ENCODE data around the gene LGR4.

DNA sequence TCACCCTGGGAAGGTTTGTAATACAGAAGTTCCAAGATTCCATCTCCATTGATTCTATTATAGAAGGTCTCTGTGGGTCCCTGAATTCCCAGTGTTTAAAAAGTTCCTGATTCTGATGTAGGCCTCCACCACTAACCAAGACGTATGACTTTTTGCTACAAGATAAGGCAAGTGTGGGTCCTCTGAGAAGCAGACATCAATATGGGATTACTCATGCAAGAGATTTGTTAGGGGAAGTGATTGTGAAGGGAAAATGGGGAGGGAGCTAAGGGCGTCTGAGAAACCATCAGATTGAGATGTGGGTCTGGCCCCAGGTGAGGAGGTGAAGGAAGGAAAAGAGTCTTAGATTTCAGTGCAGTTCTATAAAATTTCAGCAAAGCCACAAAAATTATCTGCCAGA is 10.2 kb upstream of the LGR4 start:
- TF ChIP-seq, protein P1, sequence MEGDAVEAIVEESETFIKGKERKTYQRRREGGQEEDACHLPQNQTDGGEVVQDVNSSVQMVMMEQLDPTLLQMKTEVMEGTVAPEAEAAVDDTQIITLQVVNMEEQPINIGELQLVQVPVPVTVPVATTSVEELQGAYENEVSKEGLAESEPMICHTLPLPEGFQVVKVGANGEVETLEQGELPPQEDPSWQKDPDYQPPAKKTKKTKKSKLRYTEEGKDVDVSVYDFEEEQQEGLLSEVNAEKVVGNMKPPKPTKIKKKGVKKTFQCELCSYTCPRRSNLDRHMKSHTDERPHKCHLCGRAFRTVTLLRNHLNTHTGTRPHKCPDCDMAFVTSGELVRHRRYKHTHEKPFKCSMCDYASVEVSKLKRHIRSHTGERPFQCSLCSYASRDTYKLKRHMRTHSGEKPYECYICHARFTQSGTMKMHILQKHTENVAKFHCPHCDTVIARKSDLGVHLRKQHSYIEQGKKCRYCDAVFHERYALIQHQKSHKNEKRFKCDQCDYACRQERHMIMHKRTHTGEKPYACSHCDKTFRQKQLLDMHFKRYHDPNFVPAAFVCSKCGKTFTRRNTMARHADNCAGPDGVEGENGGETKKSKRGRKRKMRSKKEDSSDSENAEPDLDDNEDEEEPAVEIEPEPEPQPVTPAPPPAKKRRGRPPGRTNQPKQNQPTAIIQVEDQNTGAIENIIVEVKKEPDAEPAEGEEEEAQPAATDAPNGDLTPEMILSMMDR (IDR thresholded peaks at IDR 0.05 in 8 of 11, conservative IDR thresholded peaks at IDR 0.05 in 3 of 11), result no peak
- TF ChIP-seq POLR2A (IDR thresholded peaks at IDR 0.05), result no peak
